Chondrocyte (in vitro differentiated cells): ENCODE data around the gene TMEM131L. TPM values are rescaled to one million over a fixed set of nuclear protein-coding genes. Genes with fewer than 3 reads are reported as not detected.

Experiments used
- DNase-seq: peaks from one replicate; pipeline ENCODE4 v3.0.0; 2021; ENCODE audit warnings: mixed read lengths, low spot score
- H3K27ac Mint-ChIP-seq: one replicate; pipeline ENCODE4 v1.8.0; 2021; ENCODE audit warnings: mild to moderate bottlenecking, moderate library complexity, mixed read lengths; ENCODE audit not compliant: unreplicated experiment
- H3K27me3 Mint-ChIP-seq: 2 replicates; pipeline ENCODE4 v1.8.0; 2021; ENCODE audit warnings: low read depth, mixed read lengths
- H3K36me3 Mint-ChIP-seq: 2 replicates; pipeline ENCODE4 v1.8.0; 2021; ENCODE audit warnings: low read depth, mixed read lengths
- H3K4me1 Mint-ChIP-seq: 2 replicates; pipeline ENCODE4 v1.8.0; 2021; ENCODE audit warnings: low read depth, mild to moderate bottlenecking, mixed read lengths
- H3K4me3 Mint-ChIP-seq: one replicate; pipeline ENCODE4 v1.8.0; 2021; ENCODE audit warnings: mild to moderate bottlenecking, moderate library complexity, mixed read lengths; ENCODE audit not compliant: unreplicated experiment
- H3K9me3 Mint-ChIP-seq: 2 replicates; pipeline ENCODE4 v1.8.0; 2021; ENCODE audit warnings: low read depth, mixed read lengths
- total RNA-seq: library from RNA; stranded (reverse); gene quantifications from 3 replicates; pipeline ENCODE4 v1.2.1, GENCODE V29; 2021
- TF ChIP-seq, protein P1 (sequence below): fragments of 200-600 bp; sonication (generic); IDR thresholded peaks from 2 replicates; pipeline ENCODE4 v1.5.0; 2021; ENCODE audit warnings: antibody characterized with exemption, mild to moderate bottlenecking, moderate library complexity

Gene TMEM131L
- total RNA-seq, 1 donor from 2014 or later = 8.4 TPM

DNA sequence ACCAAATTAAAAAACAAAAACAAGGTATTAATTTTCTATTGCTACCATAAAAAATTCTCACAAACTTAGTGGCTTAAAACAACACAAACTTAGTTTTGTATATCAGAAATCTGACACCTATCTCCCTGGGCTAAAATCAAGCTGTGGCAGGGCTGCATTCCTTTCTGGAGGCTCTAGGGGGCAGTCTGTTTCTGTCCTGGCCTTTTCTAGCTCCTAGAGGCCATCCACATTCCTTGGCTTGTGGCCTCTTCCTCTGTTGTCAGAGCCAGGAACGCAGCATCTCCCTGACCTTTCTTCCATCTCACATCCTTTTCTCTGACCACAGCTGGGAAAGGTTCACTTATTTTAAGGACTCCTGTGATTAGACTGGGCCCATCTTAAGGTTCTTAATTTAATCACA is 179.0 kb downstream of the TMEM131L start:
- Mint-ChIP-seq H3K36me3 (peaks cover 2% of the 10 kb centered on the region), H3K9me3 (peaks cover 7% of the 10 kb centered on the region), H3K4me3 (no peak overlapping the region), H3K27me3 (no peaks in the 10 kb centered on the region), H3K27ac (no peak overlapping the region), H3K4me1 (peaks cover 30% of the 10 kb centered on the region)
- no peak for DNase-seq
- TF ChIP-seq, protein P1, sequence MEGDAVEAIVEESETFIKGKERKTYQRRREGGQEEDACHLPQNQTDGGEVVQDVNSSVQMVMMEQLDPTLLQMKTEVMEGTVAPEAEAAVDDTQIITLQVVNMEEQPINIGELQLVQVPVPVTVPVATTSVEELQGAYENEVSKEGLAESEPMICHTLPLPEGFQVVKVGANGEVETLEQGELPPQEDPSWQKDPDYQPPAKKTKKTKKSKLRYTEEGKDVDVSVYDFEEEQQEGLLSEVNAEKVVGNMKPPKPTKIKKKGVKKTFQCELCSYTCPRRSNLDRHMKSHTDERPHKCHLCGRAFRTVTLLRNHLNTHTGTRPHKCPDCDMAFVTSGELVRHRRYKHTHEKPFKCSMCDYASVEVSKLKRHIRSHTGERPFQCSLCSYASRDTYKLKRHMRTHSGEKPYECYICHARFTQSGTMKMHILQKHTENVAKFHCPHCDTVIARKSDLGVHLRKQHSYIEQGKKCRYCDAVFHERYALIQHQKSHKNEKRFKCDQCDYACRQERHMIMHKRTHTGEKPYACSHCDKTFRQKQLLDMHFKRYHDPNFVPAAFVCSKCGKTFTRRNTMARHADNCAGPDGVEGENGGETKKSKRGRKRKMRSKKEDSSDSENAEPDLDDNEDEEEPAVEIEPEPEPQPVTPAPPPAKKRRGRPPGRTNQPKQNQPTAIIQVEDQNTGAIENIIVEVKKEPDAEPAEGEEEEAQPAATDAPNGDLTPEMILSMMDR = peak; percentile 45

GRCh38 chr4:153646261-153646660 is 180.1 kb downstream of the TMEM131L start:
- TF ChIP-seq, protein P1 = no peak
- Mint-ChIP-seq H3K4me1 (peaks cover 32% of the 10 kb centered on the region), H3K27me3 (no peaks in the 10 kb centered on the region), H3K27ac (peak overlapping the region; percentile 54), H3K4me3 (no peak overlapping the region), H3K36me3 (peaks cover 2% of the 10 kb centered on the region), H3K9me3 (peaks cover 7% of the 10 kb centered on the region)
- DNase-seq = no peak

- Mint-ChIP-seq H3K4me3 (no peak overlapping the region), H3K27ac (no peak overlapping the region), H3K27me3 (no peaks in the 10 kb centered on the region), H3K9me3 (peaks cover 7% of the 10 kb centered on the region), H3K4me1 (peaks cover 39% of the 10 kb centered on the region), H3K36me3 (peaks cover 2% of the 10 kb centered on the region)
- TF ChIP-seq, protein P1 = no peak
- no peak for DNase-seq
Measured at GRCh38 chr4:153646978-153647377, 180.8 kb downstream of the TMEM131L start.

GRCh38 chr4:153647975-153648374 is 181.8 kb downstream of the TMEM131L start:
- no peak for DNase-seq
- Mint-ChIP-seq H3K4me3 (no peak overlapping the region), H3K27ac (peak overlapping the region; percentile 55), H3K27me3 (no peaks in the 10 kb centered on the region), H3K4me1 (peaks cover 49% of the 10 kb centered on the region), H3K9me3 (peaks cover 7% of the 10 kb centered on the region), H3K36me3 (peaks cover 2% of the 10 kb centered on the region)
- TF ChIP-seq, protein P1 = no peak

- peaks cover 2% of the 10 kb centered on the region for H3K36me3 Mint-ChIP-seq
- H3K27ac Mint-ChIP-seq = no peak overlapping the region
- peaks cover 53% of the 10 kb centered on the region for H3K4me1 Mint-ChIP-seq
- DNase-seq = no peak
- H3K9me3 Mint-ChIP-seq = peaks cover 7% of the 10 kb centered on the region
- H3K4me3 Mint-ChIP-seq = no peak overlapping the region
- TF ChIP-seq, protein P1 = peak; percentile 63
- no peaks in the 10 kb centered on the region for H3K27me3 Mint-ChIP-seq
Measured at GRCh38 chr4:153649572-153649991, 183.4 kb downstream of the TMEM131L start.
